Testis (tissue), 3 donors: ENCODE measurements around the gene ZNF219. TPM values are rescaled to one million over a fixed set of nuclear protein-coding genes. Genes with fewer than 3 reads are reported as not detected.

Experiments
- DNase-seq: peaks from one replicate; pipeline ENCODE4 v3.0.0-alpha.2; 2019
- H3K27ac ChIP-seq, 2 donors: fragments of 200-600 bp; sonication (generic); one replicate each; pipeline ENCODE4 v1.5.1; 2019
- H3K27me3 ChIP-seq: fragments of 200-600 bp; sonication (generic); one replicate; pipeline ENCODE4 v1.5.1; 2019
- H3K36me3 ChIP-seq: fragments of 200-600 bp; sonication (generic); one replicate; pipeline ENCODE4 v1.5.1; 2017; ENCODE audit warnings: low read depth; ENCODE audit errors: missing control alignments
- H3K4me1 ChIP-seq: fragments of 200-600 bp; sonication (generic); one replicate; pipeline ENCODE4 v1.5.1; 2019
- H3K4me3 ChIP-seq, 2 donors: fragments of 200-600 bp; sonication (generic); one replicate each; pipeline ENCODE4 v1.5.1; 2017 to 2019
- H3K9me3 ChIP-seq: fragments of 200-600 bp; sonication (generic); one replicate; pipeline ENCODE4 v1.5.1; 2017
- CTCF ChIP-seq, 3 experiments: fragments of 450-650 bp in 2 of 3; fragments of 200-600 bp in 1 of 3; sonication (generic) in 1 of 3; IDR thresholded peaks; one replicate each; pipeline ENCODE4 v1.5.1; 2016 to 2019; ENCODE audit warnings: antibody characterized with exemption in 3 of 3, mild to moderate bottlenecking in 2 of 3, moderate library complexity in 1 of 3
- POLR2A ChIP-seq: fragments of 450-650 bp; IDR thresholded peaks from one replicate; pipeline ENCODE4 v1.6.1; 2017; ENCODE audit warnings: antibody characterized with exemption, mild to moderate bottlenecking, moderate library complexity
- WGBS, 2 donors: methylation state at CpG; one replicate each; pipeline ENCODE4 v1.1.5; 2018; 5-methylcytosine and 5-hydroxymethylcytosine counted together
- intact Hi-C: fragments of 100-400 bp; cut with DNase I; formaldehyde crosslinking; loops from one replicate; pipeline ENCODE4 v1.15.1; 2023; ENCODE audit warnings: low total_unique reads
- polyA plus RNA-seq: library from polyadenylated mRNA; stranded (reverse); fragments of 350-450 nt; fragmentation: Illumina TruSeq; extraction: RNeasy Lipid Tissue Mini Kit (QIAGEN cat#74804); gene quantifications from one replicate; pipeline ENCODE4 v1.2.3, GENCODE V29; 2014; ENCODE audit warnings: low read depth, low replicate concordance; ENCODE audit not compliant: insufficient read depth
- total RNA-seq, 2 donors: library from RNA; depleted of rRNA; stranded (reverse); fragments of >200 nt; gene quantifications; one replicate each; pipeline ENCODE4 v1.2.3, GENCODE V29; 2016

Gene ZNF219
- total and polyA plus RNA-seq, 3 donors from 2014 or later, result 17.7 to 64.8 (median 42.8) TPM

- TF ChIP-seq CTCF (IDR thresholded peaks at IDR 0.05), result no peak
- no peak for TF ChIP-seq POLR2A
- intact Hi-C loops, result no loop called here
Measured at GRCh38 chr14:21061347-21061668, 37.1 kb downstream of the ZNF219 start.

GRCh38 chr14:21060614-21061346, 37.7 kb downstream of the ZNF219 start:
- 55 to 63% methylated on average over 13 of the region's 13 CpGs for WGBS, 2 donors
- intact Hi-C loops, result no loop called here
- TF ChIP-seq CTCF (IDR thresholded peaks at IDR 0.05) (no peak), POLR2A (no peak)
- Histone ChIP-seq H3K36me3 (no peaks in the 10 kb centered on the region), H3K4me3 (peak overlapping the region; percentile 3 to 34), H3K27me3 (no peaks in the 10 kb centered on the region), H3K27ac (no peak overlapping the region), H3K9me3 (no peaks in the 10 kb centered on the region), H3K4me1 (peaks cover 6% of the 10 kb centered on the region)
- DNase-seq, result no peak

More at GRCh38 chr14:21061347-21061668, 37.1 kb downstream of the ZNF219 start:
- H3K36me3 ChIP-seq, result no peaks in the 10 kb centered on the region
- WGBS, 2 donors, result 62 to 73% methylated on average over 3 of the region's 3 CpGs
- H3K4me1 ChIP-seq, result peaks cover 6% of the 10 kb centered on the region
- no peaks in the 10 kb centered on the region for H3K27me3 ChIP-seq
- no peak for DNase-seq
- no peaks in the 10 kb centered on the region for H3K9me3 ChIP-seq
- no peak overlapping the region for H3K27ac ChIP-seq
- peak overlapping the region in 1 of 2 donors; percentile 34 for H3K4me3 ChIP-seq

- intact Hi-C loops, result no loop called here
- no peak for TF ChIP-seq CTCF (IDR thresholded peaks at IDR 0.05)
- TF ChIP-seq POLR2A, result no peak
- H3K4me3 ChIP-seq, result peak overlapping the region; percentile 3 to 34
- 55 to 65% methylated on average over 8 of the region's 8 CpGs for WGBS, 2 donors
- H3K9me3 ChIP-seq, result no peaks in the 10 kb centered on the region
- no peaks in the 10 kb centered on the region for H3K27me3 ChIP-seq
- no peak for DNase-seq
- H3K36me3 ChIP-seq, result no peaks in the 10 kb centered on the region
- H3K4me1 ChIP-seq, result peaks cover 6% of the 10 kb centered on the region
- H3K27ac ChIP-seq, result no peak overlapping the region
Measured at GRCh38 chr14:21059842-21060613, 38.4 kb downstream of the ZNF219 start.

GRCh38 chr14:21058903-21059302, 39.6 kb downstream of the ZNF219 start:
- no peaks in the 10 kb centered on the region for H3K9me3 ChIP-seq
- WGBS, 2 donors, result 89 to 91% methylated on average over 5 of the region's 5 CpGs
- H3K27me3 ChIP-seq, result no peaks in the 10 kb centered on the region
- no peak for DNase-seq
- no peak overlapping the region for H3K27ac ChIP-seq
- peaks cover 6% of the 10 kb centered on the region for H3K4me1 ChIP-seq
- H3K36me3 ChIP-seq, result no peaks in the 10 kb centered on the region
- H3K4me3 ChIP-seq, result no peak overlapping the region
- intact Hi-C loops, result no loop called here
- no peak for TF ChIP-seq CTCF (IDR thresholded peaks at IDR 0.05)
- no peak for TF ChIP-seq POLR2A
